Panc1 (cell line): ENCODE results near the gene CUEDC2.
A peak's percentile ranks its signal among the peaks of the same experiment; 100 is the strongest.

Source experiments
- POLR2AphosphoS5 ChIP-seq: IDR thresholded peaks from 2 replicates; pipeline ENCODE4 v1.6.1; 2012; ENCODE audit warnings: mild to moderate bottlenecking, low read depth, low read length, moderate library complexity
- SIN3A ChIP-seq: IDR thresholded peaks from 2 replicates; pipeline ENCODE4 v1.6.1; 2012; ENCODE audit warnings: low read depth, mild to moderate bottlenecking, low read length, moderate library complexity, borderline replicate concordance; ENCODE audit not compliant: insufficient read depth
- TCF7L2 ChIP-seq: IDR thresholded peaks from 2 replicates; pipeline ENCODE4 v1.6.1; 2011; ENCODE audit warnings: mild to moderate bottlenecking, low read depth, low read length, inconsistent platforms
- TF ChIP-seq, protein P1 (sequence below): fragments of 450-650 bp; IDR thresholded peaks from 2 replicates; pipeline ENCODE4 v1.5.1; 2017; ENCODE audit warnings: mild to moderate bottlenecking

DNA sequence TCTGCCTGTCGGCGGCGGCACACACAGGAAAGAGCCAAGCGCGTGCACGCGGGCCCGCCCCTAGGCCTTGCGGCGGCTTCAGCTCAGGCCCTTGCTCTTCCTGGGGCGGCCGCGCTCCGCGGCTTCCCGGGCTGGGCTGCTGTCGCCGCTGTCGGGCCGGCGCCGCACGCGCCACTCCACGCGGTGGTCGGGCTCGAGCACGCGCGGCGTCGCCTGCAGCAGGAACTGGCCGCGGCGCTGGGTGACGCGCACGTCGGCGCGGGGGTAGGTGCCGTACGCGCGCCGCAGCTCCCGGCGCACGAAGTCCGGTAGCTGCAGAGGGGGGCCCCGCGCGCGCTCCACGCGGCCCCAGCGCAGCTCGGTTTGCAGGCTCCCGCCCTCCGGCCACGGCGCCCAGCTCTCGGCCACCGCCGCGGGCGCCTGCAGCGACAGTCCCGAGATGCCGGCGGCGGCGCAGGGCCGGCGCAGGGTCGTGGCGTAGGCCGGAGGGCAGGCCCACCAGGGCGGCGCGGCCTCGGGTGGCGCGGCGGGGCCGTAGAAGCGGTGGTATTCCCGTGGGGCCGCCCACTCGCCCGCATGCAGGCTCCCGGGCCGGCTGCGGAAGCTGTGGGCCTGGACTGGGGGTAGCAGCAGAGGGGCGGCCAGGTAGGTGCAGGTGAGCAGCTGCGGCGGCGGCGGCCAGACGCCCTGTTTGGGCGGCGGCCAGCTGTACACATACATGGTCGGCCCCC is 18.2 kb upstream of the CUEDC2 start:
- TF ChIP-seq, protein P1, sequence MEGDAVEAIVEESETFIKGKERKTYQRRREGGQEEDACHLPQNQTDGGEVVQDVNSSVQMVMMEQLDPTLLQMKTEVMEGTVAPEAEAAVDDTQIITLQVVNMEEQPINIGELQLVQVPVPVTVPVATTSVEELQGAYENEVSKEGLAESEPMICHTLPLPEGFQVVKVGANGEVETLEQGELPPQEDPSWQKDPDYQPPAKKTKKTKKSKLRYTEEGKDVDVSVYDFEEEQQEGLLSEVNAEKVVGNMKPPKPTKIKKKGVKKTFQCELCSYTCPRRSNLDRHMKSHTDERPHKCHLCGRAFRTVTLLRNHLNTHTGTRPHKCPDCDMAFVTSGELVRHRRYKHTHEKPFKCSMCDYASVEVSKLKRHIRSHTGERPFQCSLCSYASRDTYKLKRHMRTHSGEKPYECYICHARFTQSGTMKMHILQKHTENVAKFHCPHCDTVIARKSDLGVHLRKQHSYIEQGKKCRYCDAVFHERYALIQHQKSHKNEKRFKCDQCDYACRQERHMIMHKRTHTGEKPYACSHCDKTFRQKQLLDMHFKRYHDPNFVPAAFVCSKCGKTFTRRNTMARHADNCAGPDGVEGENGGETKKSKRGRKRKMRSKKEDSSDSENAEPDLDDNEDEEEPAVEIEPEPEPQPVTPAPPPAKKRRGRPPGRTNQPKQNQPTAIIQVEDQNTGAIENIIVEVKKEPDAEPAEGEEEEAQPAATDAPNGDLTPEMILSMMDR = no peak
- peak; percentile 59; the same call in 1 of the 2 replicates for TF ChIP-seq SIN3A
- no peak for TF ChIP-seq POLR2AphosphoS5
- peak; percentile 35; the same call in 1 of the 2 replicates for TF ChIP-seq TCF7L2
